OCI-LY7 (cell line): ENCODE data around the gene CD6. TPM values are rescaled to one million over a fixed set of nuclear protein-coding genes. Genes with fewer than 3 reads are reported as not detected.

ENCODE experiments used
- BruUV-seq: library from RNA; stranded (reverse); fragments of 400-500 nt; replicated peaks from 2 replicates; lab custom pipeline; 2021; lab: Mats Ljungman, UMichigan
- CTCF ChIA-PET: fragments of 300-600 bp; sonication (Branson Sonifier 250); formaldehyde crosslinking; loops from one replicate; lab custom pipeline; 2022; ENCODE audit warnings: antibody characterized with exemption; ENCODE audit not compliant: unreplicated experiment; lab: Charles Lee
- POLR2A ChIA-PET: fragments of 300-600 bp; sonication (Branson Sonifier 250); formaldehyde crosslinking; loops from one replicate; lab custom pipeline; 2022; ENCODE audit warnings: antibody characterized with exemption; lab: Charles Lee
- DNase-seq: peaks from one replicate; pipeline ENCODE4 v3.0.0-alpha.2; 2015; ENCODE audit warnings: low spot score
- H2AFZ ChIP-seq: fragments of 200-600 bp; sonication (generic), shearing (Covaris generic); 2 replicates; pipeline ENCODE4 v1.6.1; 2014; ENCODE audit warnings: mild to moderate bottlenecking, antibody characterized with exemption, low read length, moderate library complexity
- H3K27ac ChIP-seq: fragments of 200-600 bp; sonication (generic); 2 replicates; pipeline ENCODE4 v1.5.1; 2014; ENCODE audit warnings: mixed run types, low read depth, mild to moderate bottlenecking, moderate library complexity, low read length, inconsistent platforms; ENCODE audit not compliant: poor library complexity, severe bottlenecking
- H3K36me3 ChIP-seq: fragments of 200-600 bp; sonication (generic); 2 replicates; pipeline ENCODE4 v1.6.1; 2014; ENCODE audit warnings: mild to moderate bottlenecking, antibody characterized with exemption, low read length, moderate library complexity, mixed read lengths; ENCODE audit not compliant: insufficient read depth
- H3K4me1 ChIP-seq: fragments of 200-600 bp; sonication (generic); 2 replicates; pipeline ENCODE4 v1.5.1; 2014; ENCODE audit warnings: mild to moderate bottlenecking, low read length; ENCODE audit not compliant: insufficient read depth, poor library complexity, severe bottlenecking
- H3K4me2 ChIP-seq: fragments of 200-600 bp; sonication (generic); 2 replicates; pipeline ENCODE4 v1.6.1; 2014; ENCODE audit warnings: mild to moderate bottlenecking, low read length
- H3K4me3 ChIP-seq: fragments of 200-600 bp; sonication (generic); 2 replicates; pipeline ENCODE4 v1.5.1; 2014; ENCODE audit warnings: mild to moderate bottlenecking, low read depth, low read length; ENCODE audit not compliant: poor library complexity, severe bottlenecking
- H3K79me2 ChIP-seq: fragments of 200-600 bp; sonication (generic); 2 replicates; pipeline ENCODE4 v1.6.1; 2016; ENCODE audit warnings: low read depth, mild to moderate bottlenecking, low read length, moderate library complexity, mixed read lengths; ENCODE audit not compliant: insufficient read depth
- H3K9me2 ChIP-seq: fragments of 200-600 bp; sonication (generic); 2 replicates; pipeline ENCODE4 v1.6.1; 2016; ENCODE audit warnings: mild to moderate bottlenecking, low read length, mixed read lengths; ENCODE audit not compliant: insufficient read depth
- H3K9me3 ChIP-seq: fragments of 200-600 bp; sonication (generic); 2 replicates; pipeline ENCODE4 v1.6.1; 2014; ENCODE audit warnings: mild to moderate bottlenecking, mixed run types, low read length, mixed read lengths
- H4K20me1 ChIP-seq: fragments of 200-600 bp; sonication (generic); 2 replicates; pipeline ENCODE4 v1.6.1; 2014; ENCODE audit warnings: mild to moderate bottlenecking, antibody characterized with exemption, low read length, moderate library complexity, mixed read lengths; ENCODE audit not compliant: insufficient read depth
- EZH2phosphoT487 ChIP-seq: fragments of 200-600 bp; sonication (generic); IDR thresholded peaks from 2 replicates; pipeline ENCODE4 v1.6.1; 2018; ENCODE audit warnings: low read depth, borderline replicate concordance, mild to moderate bottlenecking, mixed run types, antibody characterized with exemption, low read length, moderate library complexity, mixed read lengths
- intact Hi-C: fragments of 100-400 bp; cut with micrococcal nuclease; formaldehyde crosslinking; loops from one replicate; pipeline ENCODE4 v1.10.0; 2022; ENCODE audit not compliant: unreplicated experiment
- total RNA-seq, 2 experiments: library from RNA; depleted of rRNA in 1 of 2; stranded (reverse); fragments of >200 nt in 1 of 2; shearing (Covaris generic) in 1 of 2; gene quantifications; 2 replicates each; pipeline ENCODE4 v1.2.3, GENCODE V29; 2014 to 2022
- TF ChIP-seq, protein P1 (sequence below): fragments of 200-600 bp; sonication (generic); conservative IDR thresholded peaks from 2 replicates; pipeline ENCODE4 v1.5.1; 2014; ENCODE audit warnings: mild to moderate bottlenecking, antibody characterized with exemption, low read length, moderate library complexity, mixed read lengths

CD6 gene
- total RNA-seq, 2 experiments from 2014 or later, result not detected

DNA sequence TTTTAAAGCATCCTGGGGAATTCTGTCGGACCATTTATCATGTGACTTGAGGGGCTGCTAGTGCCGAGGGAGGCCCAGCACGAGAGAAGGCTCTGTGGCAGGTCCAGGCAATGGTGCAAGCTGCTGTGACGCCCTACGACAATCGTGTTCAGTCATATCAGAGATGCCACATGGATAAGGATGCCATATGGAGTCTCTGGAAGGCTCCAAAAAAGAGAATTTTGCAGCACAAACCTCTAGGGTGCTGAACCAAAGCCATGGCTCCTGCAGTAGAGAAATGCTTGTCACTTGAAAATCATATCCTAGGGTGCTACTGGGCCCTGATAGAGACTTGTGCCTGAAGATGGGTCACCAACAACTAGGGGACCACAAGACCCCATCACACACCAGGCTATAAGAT, 6.7 kb upstream of the CD6 start:
- TF ChIP-seq, protein P1, sequence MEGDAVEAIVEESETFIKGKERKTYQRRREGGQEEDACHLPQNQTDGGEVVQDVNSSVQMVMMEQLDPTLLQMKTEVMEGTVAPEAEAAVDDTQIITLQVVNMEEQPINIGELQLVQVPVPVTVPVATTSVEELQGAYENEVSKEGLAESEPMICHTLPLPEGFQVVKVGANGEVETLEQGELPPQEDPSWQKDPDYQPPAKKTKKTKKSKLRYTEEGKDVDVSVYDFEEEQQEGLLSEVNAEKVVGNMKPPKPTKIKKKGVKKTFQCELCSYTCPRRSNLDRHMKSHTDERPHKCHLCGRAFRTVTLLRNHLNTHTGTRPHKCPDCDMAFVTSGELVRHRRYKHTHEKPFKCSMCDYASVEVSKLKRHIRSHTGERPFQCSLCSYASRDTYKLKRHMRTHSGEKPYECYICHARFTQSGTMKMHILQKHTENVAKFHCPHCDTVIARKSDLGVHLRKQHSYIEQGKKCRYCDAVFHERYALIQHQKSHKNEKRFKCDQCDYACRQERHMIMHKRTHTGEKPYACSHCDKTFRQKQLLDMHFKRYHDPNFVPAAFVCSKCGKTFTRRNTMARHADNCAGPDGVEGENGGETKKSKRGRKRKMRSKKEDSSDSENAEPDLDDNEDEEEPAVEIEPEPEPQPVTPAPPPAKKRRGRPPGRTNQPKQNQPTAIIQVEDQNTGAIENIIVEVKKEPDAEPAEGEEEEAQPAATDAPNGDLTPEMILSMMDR, result no peak
- TF ChIP-seq EZH2phosphoT487, result no peak
- Histone ChIP-seq H3K79me2 (no peaks in the 10 kb centered on the region), H3K9me3 (0 out of 2 replicates have a peak, but pooled peaks cover 3% of the 10 kb centered on the region), H2AFZ (no peak overlapping the region), H4K20me1 (no peaks in the 10 kb centered on the region), H3K27ac (no peak overlapping the region), H3K9me2 (no peaks in the 10 kb centered on the region), H3K4me1 (no peaks in the 10 kb centered on the region), H3K4me3 (no peak overlapping the region), H3K36me3 (no peaks in the 10 kb centered on the region), H3K4me2 (no peak overlapping the region)
- POLR2A ChIA-PET, result interaction anchor here (0.6 kb wide), 1 partner anchor 148 kb away, joined by 3 read pairs; no protein-coding TSS in a partner anchor
- DNase-seq, result no peak
- no TSS peak for BruUV-seq
- intact Hi-C loops, result no loop called here
- CTCF ChIA-PET, result no interaction called here

DNA sequence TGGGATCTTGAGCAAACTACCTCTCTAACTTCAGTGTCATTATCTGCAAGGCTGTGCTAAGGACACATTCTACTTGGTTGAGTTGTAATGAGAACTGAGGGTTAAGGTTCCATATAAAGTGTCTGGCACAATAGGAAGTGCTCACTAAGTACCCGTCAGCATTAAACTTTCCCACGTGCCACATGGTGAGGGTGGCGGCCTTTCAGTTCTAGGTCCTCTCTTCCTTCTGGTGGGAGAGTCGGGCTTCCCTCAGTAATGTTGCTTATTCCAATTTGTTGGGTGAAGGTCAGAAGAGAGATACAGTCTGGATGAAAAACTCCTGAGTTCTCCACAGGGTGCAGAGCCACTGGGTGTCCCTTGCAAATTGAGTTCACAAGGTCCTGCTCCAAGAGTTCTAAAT, 4.6 kb upstream of the CD6 start:
- Histone ChIP-seq H3K4me1 (no peaks in the 10 kb centered on the region), H3K4me2 (no peak overlapping the region), H4K20me1 (no peaks in the 10 kb centered on the region), H3K4me3 (no peak overlapping the region), H3K36me3 (no peaks in the 10 kb centered on the region), H2AFZ (no peak overlapping the region), H3K9me2 (no peaks in the 10 kb centered on the region), H3K79me2 (no peaks in the 10 kb centered on the region), H3K27ac (no peak overlapping the region), H3K9me3 (0 out of 2 replicates have a peak, but pooled peaks cover 3% of the 10 kb centered on the region)
- intact Hi-C loops, result no loop called here
- TF ChIP-seq, protein P1, result no peak
- no peak for TF ChIP-seq EZH2phosphoT487
- no peak for DNase-seq
- POLR2A ChIA-PET, result interaction anchor here (1.1 kb wide), 1 partner anchor 171 kb away, joined by 3 read pairs; no protein-coding TSS in a partner anchor
- CTCF ChIA-PET, result no interaction called here
- no TSS peak for BruUV-seq

DNA sequence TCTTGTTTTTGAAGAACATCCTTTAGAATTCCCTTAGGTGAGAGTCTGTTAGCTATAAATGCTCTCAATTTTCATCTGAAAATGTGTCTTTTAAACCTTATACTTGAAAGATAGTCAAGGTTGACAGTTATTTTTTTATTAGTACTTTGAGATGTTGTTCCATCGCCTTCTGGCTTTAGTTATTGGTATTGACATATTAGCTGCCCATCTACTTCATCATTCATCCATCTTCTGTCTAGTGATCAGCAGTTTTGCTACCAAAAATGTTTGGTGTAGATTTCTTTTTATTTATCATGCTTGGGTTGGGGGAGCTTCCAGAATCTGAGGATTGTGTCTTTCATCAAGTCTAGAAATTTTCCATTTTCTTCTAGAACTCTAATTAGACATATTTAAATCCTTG, 3.3 kb upstream of the CD6 start:
- TF ChIP-seq, protein P1, result 0 out of 2 replicates have a peak, but pooled peaks have one; percentile 6
- no peak for TF ChIP-seq EZH2phosphoT487
- no peak overlapping the region for H2AFZ ChIP-seq
- ChIA-PET POLR2A (interaction anchor here (0.7 to 1.1 kb wide), 3 partner anchors 50 to 320 kb away, joined by 3 to 4 read pairs (median 3); no protein-coding TSS in a partner anchor), CTCF (no interaction called here)
- no peaks in the 10 kb centered on the region for H3K9me2 ChIP-seq
- no peak overlapping the region for H3K4me2 ChIP-seq
- H3K4me1 ChIP-seq, result no peaks in the 10 kb centered on the region
- H4K20me1 ChIP-seq, result no peaks in the 10 kb centered on the region
- no peaks in the 10 kb centered on the region for H3K79me2 ChIP-seq
- no peak for DNase-seq
- no peak overlapping the region for H3K4me3 ChIP-seq
- intact Hi-C loops, result no loop called here
- no peaks in the 10 kb centered on the region for H3K36me3 ChIP-seq
- H3K27ac ChIP-seq, result no peak overlapping the region
- no TSS peak for BruUV-seq
- 0 out of 2 replicates have a peak, but pooled peaks cover 3% of the 10 kb centered on the region for H3K9me3 ChIP-seq
